NCI-H82 (cell line): Measurements from ENCODE around the gene VGLL4.
"Not testable (repeated sequence)": the region's sequence is repeated elsewhere in the genome, so short reads cannot be mapped to it uniquely, and the experiment has no call there.

ENCODE experiments used
- DNase-seq: peaks from one replicate; lab custom pipeline; 2025; lab: John Stamatoyannopoulos, UW

Gene VGLL4

GRCh38 chr3:11606865-11607440 is 36.8 kb downstream of the VGLL4 start:
- DNase-seq: no peak

- no peak for DNase-seq
Measured at GRCh38 chr3:11606090-11606784, 37.5 kb downstream of the VGLL4 start.

- no peak for DNase-seq
Measured at GRCh38 chr3:11605398-11605797, 38.3 kb downstream of the VGLL4 start.

DNA sequence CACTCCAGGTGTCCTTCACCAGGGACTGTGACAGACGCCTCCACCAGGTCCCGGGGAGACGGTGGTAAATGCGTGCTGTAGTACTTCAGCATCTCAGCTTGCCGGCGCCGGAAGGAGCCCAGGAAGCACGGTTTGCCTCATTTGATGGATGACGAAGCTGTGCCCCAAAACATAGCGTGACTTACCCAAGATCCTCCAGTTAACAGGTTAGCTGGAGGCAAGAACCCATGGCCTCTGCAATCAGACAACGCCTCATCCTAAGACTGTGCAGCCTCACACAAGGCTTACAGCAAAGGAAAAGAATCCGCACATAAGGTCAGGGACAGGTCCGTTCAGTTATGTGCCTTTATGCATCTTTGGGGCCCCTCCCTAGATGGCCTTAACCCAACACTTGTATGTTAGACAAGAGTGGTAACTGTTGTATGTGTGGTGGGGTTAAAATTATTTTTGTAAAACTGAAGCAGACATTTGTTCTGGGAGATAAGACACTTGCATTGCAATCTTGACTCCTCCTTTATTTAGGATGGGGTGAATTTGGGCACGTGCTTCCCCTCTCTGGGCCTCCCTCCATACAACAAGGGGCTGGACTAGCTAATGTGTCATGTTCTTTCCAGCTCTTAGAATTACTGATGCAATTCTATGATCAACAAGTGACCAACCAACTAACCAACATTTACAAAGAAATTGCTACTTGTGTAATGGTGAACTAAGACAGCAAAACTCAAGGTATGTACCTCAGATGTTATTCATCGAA is 39.4 kb downstream of the VGLL4 start:
- DNase-seq: no peak

DNA sequence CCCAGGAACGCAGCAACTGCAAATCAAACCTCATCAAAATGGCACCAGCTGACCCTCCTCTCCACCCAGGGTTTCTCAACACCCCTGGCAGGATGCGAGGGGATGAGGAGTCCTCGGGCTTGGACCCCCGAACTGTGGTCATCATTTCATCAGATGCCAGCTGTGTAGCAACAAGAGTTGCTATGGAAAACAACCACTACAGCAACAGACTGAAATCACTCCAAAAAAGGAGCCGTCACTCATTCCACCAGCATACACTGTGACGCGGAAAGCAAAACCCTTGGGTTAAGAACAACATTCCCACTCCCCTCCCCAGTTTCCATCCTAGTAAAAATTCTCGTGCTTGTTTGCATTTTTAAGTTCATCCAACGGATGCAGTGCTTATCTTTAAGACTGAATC is 40.1 kb downstream of the VGLL4 start:
- DNase-seq: no peak

DNA sequence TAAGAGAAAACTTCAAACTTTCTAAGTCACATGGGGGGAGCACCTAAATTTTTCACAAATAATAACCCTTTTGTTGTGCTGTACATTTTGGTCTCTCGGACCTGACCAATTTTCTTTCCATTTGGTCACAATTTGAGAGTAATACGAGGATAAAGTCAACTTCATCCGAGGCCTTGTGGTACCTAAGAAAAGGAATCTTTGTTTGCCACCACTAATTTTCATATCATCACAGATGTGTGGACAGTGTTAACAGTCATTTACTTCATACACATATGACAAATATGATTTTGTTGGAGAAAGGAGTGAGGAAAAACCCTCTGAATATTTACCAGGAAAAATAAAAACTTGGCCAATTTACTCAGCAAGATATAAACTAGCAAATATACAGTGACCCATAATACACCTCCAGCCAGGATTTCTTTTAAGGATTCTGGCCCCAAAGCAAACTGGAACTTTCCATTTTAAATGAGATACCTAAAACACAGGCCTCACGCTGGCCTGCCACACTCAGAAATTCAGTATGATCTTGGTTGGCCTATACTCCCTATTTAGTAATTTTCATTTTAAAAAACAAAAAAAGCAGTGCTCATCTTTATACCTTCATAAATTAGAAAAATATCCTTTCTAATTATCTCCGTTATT is 40.7 kb downstream of the VGLL4 start:
- DNase-seq: no peak

- DNase-seq: no peak
Measured at GRCh38 chr3:11602239-11602840, 41.4 kb downstream of the VGLL4 start.

- no peak for DNase-seq
Measured at GRCh38 chr3:11601446-11602238, 42.1 kb downstream of the VGLL4 start.

DNA sequence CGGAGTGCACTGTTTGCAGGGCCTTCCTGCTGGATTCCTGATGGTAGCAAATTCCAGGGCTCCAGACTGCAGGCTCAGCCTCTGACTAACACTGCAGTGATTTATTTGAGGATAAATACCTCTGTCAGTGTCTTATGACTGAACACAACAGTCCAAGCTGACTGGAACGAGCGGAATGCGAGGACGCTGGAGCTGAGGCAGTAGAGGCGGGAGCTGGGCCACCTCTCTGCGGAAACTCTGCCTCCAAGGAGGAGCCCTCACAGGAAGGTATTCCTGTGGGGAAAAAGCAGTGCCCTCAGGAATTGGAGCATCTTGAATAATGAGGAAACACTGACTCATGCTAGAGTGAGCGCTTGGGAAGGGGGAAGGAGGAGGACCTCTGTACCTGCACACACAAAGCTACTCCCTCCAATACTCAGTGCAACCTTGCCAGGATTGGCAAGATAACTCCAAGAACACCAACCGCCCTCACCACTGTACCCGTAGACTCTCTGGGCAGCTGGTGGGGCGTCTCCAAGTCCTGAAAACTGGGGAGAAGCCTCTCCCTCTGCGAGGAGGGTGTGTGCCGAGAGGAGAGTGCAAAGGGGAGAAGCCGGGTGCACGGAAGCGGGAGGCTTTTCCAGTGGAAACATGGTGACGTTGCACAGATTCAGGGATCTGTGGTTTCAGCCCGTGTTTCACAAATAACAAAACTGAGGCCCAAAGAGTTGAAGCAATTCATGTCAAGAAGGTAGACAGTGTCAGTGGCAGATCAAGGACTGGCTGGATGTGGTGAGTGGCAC is 43.0 kb downstream of the VGLL4 start:
- no peak for DNase-seq

- no peak for DNase-seq
Measured at GRCh38 chr3:11596387-11596786, 47.3 kb downstream of the VGLL4 start.

GRCh38 chr3:11595024-11595423 is 48.7 kb downstream of the VGLL4 start:
- not testable (repeated sequence) for DNase-seq

- DNase-seq: no peak
Measured at GRCh38 chr3:11593318-11594034, 50.2 kb downstream of the VGLL4 start.

DNA sequence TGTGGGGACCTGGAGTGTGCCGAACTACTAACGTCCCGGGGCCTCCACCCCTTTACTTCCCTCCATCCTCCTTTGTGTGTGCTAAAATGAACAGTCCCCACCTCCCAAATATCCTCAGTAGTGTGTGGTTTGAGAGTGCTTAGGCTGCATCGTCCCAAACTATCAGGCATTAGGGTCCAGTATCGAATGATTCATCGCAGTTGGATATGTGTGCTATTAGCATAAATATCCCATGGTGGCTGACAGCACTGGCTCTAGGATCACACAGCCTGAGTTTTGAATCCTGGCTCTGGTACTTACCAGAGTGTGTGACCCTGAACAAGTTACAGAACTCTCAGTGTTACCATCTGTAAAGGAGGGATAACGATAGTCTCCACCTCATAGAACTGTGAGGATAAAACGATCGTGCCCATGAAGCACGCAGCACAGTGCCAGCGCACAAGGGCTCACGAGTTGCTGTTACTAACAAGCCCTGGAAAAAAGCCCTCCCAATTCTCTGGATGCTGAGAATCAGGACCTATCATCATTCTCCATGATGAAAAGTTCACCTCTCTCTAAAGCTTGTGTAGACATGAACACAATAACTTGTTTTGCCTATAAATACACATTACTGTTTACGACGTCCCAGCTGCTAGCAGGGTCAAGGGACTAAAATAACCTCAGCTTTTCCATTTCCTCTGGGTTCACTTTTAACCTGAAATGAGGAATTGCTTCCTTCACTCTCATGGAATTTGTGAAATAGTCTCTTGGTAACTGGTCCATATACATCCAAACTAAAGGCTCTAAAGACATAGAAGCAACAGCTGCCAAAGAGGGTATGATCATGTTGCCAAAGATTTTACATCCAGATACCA is 51.0 kb downstream of the VGLL4 start:
- DNase-seq: no peak

DNA sequence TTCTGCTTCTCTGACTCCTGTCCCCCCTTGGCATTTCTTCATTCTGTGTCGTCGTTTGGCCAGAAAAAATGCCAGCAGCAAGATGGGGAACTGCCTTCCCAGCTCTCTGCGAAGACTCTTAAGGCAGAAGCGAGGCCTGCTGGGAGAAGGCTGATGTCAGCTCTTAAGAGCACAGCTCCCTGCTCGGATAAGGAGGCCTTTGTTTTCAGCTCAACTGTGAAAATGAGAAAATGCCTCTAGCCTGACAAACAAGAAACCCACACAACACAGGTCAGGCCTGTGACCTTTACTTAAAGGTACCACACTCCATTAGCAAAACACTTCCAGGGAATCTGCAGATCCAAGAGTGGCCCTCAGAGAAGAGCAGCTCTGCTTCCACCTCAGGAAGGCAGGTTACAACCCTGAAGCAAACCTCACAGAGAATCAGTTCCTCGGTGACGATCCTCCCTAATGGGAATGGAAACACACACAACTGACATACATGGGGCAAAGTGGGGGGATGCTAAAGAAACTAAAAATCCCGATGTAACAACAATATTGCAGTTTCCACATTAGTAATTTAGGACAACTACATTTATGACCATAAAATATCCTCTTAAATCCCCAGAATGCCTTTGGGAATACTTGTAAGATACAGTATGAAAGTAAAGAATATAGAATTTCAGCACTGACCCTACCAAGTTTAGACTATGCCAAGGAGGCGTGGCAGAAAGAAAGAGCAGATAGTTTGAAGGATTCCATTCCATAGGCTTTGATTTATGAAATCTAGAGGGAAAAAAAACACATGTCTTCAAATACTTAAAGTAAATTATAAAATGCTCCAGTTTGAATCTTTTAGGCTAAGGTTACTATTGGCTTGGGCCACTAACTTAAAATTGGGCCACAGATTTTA is 52.1 kb downstream of the VGLL4 start:
- peak; percentile 41 for DNase-seq

DNA sequence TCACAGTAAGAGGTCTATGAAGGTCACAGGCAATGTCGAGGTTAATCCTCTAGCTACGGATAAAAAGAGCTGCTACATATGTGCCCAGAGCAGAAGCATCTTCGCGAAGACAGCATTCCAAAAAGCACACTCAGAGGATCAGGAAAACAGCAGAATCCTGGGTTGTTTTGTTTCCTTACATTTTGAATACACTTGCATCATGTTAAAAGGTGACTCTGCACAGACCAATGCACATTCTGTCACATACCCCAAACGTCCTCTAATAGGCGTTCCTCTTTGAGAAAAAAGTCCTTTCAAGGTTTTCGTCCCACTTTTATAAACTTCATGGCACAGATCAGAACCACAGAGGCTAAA is 52.7 kb downstream of the VGLL4 start:
- peak; percentile 51 for DNase-seq

DNA sequence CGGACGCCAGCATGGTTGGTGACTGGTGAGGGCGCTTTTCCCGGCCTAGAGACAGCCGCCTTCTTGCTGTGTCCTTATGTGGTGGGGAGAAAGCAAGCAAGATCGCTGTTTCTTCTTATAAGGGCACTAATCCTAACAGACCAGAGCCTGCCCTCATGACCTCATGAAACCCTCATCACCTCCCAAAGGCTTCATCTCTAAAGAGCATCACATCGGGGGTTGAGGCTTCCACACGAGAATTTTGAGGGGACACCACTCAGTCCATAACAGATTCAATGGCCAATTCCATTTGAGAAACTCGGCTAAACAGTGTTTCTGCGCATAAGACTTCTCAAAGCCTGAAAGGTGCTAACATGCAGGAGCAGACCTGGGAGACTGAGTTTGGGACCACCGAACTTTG is 54.0 kb downstream of the VGLL4 start:
- no peak for DNase-seq

DNA sequence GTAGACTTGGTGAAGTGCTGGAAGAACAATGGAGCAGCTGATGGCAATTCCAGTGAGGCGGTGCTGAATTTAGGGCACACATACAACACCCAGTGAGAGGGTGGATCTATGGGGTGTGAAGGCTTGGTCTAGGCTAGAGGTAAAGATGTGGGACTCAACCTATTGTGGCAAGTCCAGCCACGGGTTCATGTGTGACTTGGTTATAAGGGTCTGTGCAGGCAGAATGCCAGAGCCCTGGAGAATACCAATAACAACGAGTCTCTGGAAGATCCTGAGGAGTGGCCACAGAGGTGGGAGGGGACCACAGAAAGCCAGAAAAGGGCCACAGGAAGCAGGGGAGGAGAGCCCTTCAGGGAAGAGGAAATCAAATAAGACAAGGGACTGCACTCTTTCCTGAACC is 55.0 kb downstream of the VGLL4 start:
- no peak for DNase-seq

DNA sequence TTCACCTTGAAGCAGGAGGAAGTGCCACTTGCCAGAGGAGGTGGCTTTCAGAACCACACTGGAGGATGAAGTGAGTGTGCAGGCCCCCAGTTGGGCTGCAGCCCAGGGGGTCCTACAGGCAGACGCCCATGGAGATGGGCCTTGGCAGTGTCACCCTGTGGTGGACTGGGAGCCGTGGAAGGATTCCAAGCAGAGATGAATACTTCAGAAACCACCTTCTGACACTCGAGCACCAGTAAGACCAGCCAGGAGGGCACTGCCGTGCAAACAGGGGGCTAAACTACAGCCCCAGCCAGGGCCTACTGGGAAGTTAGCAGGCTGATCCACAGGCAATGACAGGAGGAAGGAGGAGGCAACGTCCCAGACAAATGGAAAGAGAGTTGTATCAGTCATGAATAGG is 55.4 kb downstream of the VGLL4 start:
- DNase-seq: no peak
